Tibial nerve (tissue), 3 donors: ENCODE data around the gene HNRNPM.

Experiments used
- CTCF ChIP-seq, 5 experiments: fragments of 200-600 bp in 3 of 5; fragments of 450-650 bp in 2 of 5; sonication (generic) in 3 of 5; IDR thresholded peaks; one replicate each; pipeline ENCODE4 v1.5.1; 2016 to 2019; ENCODE audit warnings: antibody characterized with exemption in 5 of 5, mild to moderate bottlenecking in 3 of 5, moderate library complexity in 2 of 5
- POLR2A ChIP-seq, 2 donors: fragments of 450-650 bp; IDR thresholded peaks; one replicate each; pipeline ENCODE4 v1.6.1; 2017; ENCODE audit warnings: antibody characterized with exemption in 2 of 2, mild to moderate bottlenecking in 2 of 2, moderate library complexity in 2 of 2

- TF ChIP-seq POLR2A (IDR thresholded peaks at IDR 0.05), result no peak
- no peak for TF ChIP-seq CTCF (IDR thresholded peaks at IDR 0.05)
These were observed 28.0 kb upstream of the HNRNPM start for GRCh38 chr19:8416796-8417195.
